HG03025 (cell line): Measurements from ENCODE around the gene PNMA8A.
"Not testable (repeated sequence)": the region's sequence is repeated elsewhere in the genome, so short reads cannot be mapped to it uniquely, and the experiment has no call there.

Source experiments
- ATAC-seq: cut with Tn5 transposase; IDR thresholded peaks from one replicate; pipeline ENCODE4 v1.9.1; 2021; ENCODE audit warnings: mild to moderate bottlenecking, moderate library complexity; ENCODE audit not compliant: unreplicated experiment, low FRiP score

The PNMA8A gene

DNA sequence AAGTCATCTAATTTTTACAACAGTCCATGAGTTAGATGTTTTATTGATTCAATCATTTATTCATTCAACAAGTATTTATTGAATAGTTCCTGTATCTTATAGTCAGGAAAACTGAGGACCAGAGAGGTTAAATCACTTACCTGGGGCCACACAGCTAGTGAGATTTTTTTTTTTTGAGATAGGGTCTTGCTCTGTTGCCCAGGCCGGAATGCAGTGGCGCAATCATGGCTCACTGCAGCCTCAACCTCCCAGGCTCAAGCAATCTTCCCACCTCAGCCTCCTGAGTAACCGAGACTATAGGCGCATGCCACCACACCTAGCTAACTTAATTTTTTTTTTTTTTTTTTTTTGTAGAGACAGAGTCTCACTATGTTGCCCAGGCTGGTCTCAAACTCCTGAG lies 35.7 kb downstream of the PNMA8A start:
- ATAC-seq: not testable (repeated sequence)

DNA sequence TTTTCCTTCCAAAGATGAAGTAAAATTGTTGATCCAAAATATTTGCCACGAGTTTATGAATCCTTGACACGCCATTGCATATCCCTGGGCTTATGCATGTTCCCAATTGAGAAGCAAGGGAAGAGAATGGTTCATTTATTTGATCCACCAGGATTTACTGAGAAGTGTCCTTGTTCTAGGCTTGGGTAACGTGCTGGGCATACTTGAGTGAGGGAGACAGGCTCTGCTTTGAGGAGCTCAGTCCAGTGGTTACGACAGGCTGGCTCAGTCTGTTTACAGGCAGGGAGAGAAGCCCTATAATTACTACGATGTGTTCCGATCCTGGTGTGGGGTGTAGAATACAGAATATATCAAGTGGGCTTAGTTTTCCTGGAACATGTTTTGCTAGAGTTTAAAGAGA lies 36.4 kb downstream of the PNMA8A start:
- no peak for ATAC-seq

DNA sequence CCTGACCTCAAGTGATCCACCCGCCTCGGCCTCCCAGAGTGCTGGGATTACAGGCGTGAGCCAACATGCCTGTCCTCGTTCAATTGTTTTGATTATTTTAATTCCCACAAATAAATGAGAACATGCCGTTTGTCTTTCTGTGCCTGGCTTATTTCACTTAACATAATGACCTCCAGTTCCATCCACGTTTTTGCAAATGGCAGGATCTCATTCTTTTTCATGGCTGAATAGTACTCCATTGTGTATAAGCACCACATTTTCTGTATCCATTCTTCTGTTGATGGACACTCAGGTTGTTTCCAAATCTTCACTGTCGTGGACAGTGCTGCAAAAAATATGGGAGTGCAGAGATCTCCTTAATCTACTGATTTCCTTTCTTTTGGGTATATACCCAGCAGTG lies 37.9 kb downstream of the PNMA8A start:
- ATAC-seq: not testable (repeated sequence)

DNA sequence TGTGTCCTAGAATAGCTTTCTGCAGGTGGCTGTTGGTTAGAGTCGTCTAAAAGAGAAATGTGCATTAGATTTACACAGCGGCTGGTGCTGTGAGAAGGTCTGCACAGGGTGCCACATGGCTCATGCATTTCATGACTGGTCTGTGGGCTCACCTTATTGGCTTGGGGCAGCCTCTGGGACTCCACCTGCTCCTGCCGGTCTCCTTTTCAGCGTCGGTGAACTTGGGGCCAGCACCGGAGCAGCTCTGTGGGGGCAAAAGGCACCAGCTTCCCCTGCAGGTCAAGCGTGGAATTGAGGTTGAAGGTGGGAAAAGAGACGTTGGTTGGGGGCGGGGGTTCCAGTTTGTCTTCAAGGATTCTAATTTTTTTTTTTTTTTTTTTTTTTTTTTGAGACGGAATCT lies 39.5 kb downstream of the PNMA8A start:
- ATAC-seq: no peak

DNA sequence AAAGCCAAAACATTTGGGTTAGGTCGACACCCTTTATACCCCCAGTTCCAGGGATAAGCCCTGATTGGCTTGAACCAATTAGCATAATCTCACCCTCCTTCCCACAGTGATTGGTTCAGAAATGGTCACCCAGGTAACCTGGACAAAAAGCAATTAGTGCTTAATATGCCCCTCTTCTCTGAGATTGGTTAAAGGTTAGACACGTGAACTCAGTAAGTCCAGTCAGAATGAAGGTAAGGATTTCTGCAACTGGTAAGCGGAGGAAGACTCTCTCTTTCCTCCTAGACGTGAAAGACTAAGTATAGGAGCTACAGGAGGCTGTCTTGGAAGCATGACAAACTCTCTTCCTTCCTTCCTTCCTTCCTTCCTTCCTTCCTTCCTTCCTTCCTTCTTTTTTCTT lies 41.4 kb downstream of the PNMA8A start:
- no peak for ATAC-seq

DNA sequence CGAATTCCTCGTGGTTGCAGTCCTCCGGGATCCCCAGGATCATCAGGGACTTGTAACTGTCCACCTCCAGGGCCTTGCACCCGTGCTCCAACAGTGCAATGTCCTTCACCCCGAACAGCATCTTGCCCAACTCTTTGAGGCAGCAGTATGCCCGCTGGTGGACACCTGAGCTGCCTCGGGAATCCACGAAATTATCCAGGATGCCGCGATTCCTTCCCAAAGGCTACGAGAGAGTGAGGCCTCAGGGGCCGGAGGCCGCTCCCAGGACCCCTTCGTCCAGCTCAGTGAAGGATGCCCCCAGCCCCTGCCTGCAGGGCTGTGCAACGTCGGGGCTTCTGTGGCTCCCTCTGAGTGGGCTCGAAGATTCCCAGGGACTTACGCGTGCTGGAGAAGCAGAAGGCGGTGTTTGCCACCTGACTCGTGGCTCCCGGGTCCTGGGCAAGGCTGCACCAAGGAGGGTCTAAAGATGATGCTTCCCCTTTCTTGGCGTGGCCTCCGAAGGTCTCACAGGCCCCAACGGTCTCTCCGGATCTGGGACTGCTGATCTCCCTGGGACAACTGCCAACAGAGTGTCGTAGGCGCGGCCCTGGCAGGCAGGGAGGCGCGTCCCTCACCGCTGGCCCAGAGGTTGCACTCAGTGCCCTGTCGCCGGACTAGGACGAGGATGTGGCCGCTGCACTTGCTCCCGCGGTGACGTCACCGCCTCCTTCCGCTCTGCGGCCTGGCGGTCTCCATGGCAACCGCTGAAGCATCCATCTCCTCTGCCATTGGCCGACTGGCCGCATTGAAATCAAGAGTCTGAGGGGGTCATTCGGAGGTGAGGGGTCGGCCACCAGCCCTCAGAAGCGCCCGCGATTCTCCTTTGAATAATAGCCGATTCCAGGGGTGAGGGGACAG lies 42.9 kb downstream of the PNMA8A start, which contains the start of gene PNMA8C:
Gene PNMA8C (minus strand): TSS at position 698 of the 897 bp plus-strand sequence. CDS start 577 bp downstream, at position 121.
- ATAC-seq: no peak

DNA sequence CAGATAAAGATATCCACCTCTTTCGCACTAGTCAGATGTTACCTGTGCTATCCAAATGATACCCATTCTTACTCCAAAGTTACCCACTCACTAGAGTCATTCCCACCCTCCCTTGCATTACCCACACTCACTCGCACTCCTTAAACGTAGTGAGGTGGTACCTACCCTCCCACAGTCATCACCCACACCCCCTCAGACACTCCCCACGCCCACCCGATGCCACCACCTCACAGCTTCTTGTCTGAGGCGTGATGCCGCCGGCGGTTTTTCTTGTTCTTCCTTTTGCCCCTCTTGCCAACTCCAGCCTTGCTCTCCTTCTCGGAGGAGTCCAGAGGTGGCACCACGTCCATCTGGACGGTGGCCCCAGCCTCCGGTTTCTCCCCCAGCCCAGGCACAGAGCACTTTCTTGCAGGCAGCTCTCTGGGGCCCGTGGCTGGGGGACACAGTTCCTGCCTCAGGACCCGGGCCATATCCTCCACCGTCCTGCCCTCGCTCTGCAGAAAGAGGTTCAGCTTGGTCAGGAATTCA lies 43.8 kb downstream of the PNMA8A start:
- ATAC-seq: no peak

DNA sequence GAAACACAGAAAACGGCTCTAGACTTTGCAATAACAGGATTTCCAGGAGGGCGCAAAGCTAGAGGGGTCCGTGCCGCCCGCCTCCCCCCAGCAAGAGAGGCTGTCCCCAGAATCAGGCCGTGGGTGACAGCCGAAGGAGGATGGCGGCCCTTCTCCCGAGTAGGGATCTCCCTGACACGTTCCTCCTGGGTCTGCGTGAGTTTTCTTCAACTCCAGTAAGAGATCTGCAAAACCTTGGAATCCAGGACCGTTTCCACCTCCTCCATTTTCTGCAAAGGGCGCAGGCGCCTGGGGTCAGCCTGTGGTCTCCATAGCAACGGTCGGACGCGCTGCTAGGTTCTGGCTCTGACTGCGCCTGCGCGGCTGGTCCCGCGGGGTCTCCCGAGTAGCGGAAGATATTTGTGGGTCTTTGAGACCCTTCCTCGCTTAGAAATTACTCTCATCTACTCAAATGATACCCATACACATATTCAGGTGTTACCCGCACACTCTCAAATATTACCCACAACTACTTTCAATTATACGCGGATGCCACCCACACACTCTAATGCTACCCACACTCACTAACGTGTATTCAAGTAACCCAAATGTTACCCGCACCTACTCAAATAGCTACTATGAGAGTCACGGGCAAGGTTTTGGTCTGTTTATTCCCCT lies 44.7 kb downstream of the PNMA8A start:
- no peak for ATAC-seq

DNA sequence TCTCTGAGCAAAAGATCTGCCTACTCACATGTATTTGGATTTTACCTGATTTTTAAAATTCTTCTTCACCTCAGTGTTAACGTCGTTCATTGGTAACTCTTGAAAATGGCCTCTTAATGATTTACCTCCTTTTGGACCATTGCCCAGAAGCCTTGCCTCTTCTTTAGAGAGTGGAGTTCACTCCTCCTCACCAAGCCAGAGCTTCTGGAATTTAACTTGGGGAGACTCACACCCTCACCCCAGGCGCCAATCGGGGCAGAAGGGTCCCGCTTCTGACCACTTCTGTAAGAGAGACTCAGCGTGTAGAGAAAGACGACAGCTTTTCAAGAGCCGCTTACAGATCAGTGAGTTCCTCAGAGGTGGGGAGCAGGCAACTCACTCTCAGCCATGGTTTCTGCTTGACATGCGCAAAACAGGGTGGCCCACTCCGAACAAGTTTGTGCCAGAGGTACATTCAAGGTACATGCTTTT lies 45.3 kb downstream of the PNMA8A start:
- no peak for ATAC-seq

DNA sequence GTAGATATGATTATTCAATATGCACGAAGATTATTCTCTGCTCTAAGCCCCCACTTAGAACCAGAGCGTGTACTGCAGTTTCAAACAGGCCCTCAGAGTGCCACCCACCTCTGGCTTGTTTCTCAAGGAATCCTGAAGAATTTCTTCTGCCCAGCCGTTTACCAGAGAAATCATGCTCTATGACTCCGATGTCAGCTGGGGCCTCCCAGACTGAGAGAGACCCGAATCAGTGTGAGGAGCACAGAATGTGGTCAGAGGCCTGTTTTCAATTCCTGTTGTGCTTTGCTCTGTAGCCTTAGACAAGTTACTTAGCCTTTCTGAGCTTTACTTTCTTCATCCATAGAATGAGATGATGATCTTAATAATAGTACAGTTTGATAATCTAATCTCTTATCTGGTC lies 48.2 kb downstream of the PNMA8A start:
- ATAC-seq: no peak

DNA sequence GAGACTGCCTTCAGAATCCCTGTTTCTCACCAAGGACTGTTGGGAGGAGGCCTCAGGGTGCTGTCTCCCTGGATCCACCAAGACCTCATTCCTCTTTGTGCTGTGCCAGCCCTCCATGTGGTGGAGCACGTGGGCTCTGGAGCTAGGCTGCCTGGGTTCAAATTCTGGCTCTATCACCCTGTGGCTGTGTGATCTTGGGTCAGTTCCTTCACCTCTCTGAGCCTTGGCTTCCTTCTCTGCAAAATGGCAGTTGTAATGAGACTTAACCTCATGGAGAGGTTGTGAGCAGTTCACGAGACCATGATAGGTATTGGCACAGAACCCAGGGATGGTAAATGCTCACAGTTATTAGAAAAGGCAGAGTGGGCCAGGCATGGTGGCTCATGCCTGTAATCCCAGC lies 49.0 kb downstream of the PNMA8A start:
- ATAC-seq: no peak

DNA sequence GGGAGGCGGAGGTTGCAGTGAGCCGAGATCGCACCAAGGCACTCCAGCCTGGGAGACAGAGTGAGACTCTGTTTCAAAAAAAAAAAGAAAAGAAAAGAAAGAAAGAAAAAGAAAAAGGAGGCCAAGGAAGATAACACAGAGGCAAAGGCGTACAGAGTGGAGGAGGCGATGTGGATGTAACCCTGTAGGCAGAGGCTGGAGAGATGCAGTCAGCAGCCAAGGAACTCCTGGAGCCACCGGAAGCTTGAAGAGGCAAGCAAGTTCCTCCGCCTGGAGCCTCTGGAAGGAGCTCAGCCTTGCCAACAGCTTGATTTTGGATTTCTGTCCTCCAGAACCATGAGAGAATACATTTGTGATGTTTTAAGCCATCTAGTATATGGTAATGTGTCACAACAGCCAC lies 51.3 kb downstream of the PNMA8A start:
- no peak for ATAC-seq
